ENCODE results near the gene KIF24. TPM values are rescaled to one million over a fixed set of nuclear protein-coding genes. Genes with fewer than 3 reads are reported as not detected.
"Not testable (repeated sequence)": the region's sequence is repeated elsewhere in the genome, so short reads cannot be mapped to it uniquely, and the experiment has no call there.

The KIF24 gene
- total RNA-seq, 4 donors from 2014 or later = 0.68 to 1.4 (median 1.0) TPM

- no peaks in the 10 kb centered on the region for H3K9me3 ChIP-seq
- TF ChIP-seq POLR2A (IDR thresholded peaks at IDR 0.05) (no peak), POLR2AphosphoS5 (IDR thresholded peaks at IDR 0.05) (no peak), EP300 (IDR thresholded peaks at IDR 0.05) (no peak)
- TF ChIP-seq, protein P1, sequence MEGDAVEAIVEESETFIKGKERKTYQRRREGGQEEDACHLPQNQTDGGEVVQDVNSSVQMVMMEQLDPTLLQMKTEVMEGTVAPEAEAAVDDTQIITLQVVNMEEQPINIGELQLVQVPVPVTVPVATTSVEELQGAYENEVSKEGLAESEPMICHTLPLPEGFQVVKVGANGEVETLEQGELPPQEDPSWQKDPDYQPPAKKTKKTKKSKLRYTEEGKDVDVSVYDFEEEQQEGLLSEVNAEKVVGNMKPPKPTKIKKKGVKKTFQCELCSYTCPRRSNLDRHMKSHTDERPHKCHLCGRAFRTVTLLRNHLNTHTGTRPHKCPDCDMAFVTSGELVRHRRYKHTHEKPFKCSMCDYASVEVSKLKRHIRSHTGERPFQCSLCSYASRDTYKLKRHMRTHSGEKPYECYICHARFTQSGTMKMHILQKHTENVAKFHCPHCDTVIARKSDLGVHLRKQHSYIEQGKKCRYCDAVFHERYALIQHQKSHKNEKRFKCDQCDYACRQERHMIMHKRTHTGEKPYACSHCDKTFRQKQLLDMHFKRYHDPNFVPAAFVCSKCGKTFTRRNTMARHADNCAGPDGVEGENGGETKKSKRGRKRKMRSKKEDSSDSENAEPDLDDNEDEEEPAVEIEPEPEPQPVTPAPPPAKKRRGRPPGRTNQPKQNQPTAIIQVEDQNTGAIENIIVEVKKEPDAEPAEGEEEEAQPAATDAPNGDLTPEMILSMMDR (IDR thresholded peaks at IDR 0.05) = no peak
- no peaks in the 10 kb centered on the region for H3K27me3 ChIP-seq
- WGBS = 91% methylated on average over 6 of the region's 6 CpGs
- no peak overlapping the region for H3K4me3 ChIP-seq
- H3K27ac ChIP-seq = no peak overlapping the region
- no peak for DNase-seq (ENCODE audit: low spot score in 2 of 2)
- no peaks in the 10 kb centered on the region for H3K4me1 ChIP-seq
- no peaks in the 10 kb centered on the region for H3K36me3 ChIP-seq
Measured at GRCh38 chr9:34311499-34312185, 17.4 kb downstream of the KIF24 start.

DNA sequence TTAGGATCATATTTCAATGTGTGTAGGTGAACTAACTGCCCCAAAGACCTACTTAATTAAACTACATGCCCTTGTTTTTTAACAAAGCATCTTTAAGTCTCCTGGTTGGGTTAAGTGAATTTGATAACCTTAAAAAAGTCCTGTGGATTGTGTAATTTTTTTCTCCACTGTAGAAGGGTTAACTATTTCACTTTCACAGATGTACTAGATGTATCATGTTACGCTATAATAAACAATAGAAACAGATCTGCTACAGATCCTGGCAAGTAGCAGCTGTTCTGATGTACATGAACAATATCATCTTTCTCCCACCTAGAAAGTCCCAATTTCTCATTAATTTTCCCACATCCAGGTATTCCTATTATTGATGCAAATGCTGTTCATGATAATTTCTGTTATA is 18.9 kb downstream of the KIF24 start:
- Histone ChIP-seq H3K4me1 (no peaks in the 10 kb centered on the region), H3K27ac (no peak overlapping the region), H3K27me3 (no peaks in the 10 kb centered on the region), H3K36me3 (no peaks in the 10 kb centered on the region), H3K9me3 (no peaks in the 10 kb centered on the region), H3K4me3 (no peak overlapping the region)
- WGBS = 89% methylated on average over 1 of the region's 1 CpG
- no peak for TF ChIP-seq POLR2AphosphoS5 (IDR thresholded peaks at IDR 0.05)
- no peak for TF ChIP-seq POLR2A (IDR thresholded peaks at IDR 0.05)
- TF ChIP-seq, protein P1 (IDR thresholded peaks at IDR 0.05) = no peak
- TF ChIP-seq EP300 (IDR thresholded peaks at IDR 0.05) = no peak
- no peak for DNase-seq (ENCODE audit: low spot score in 2 of 2)

- H3K9me3 ChIP-seq; H3K4me1 ChIP-seq; H3K27ac ChIP-seq; DNase-seq (ENCODE audit: low spot score in 2 of 2); H3K27me3 ChIP-seq; H3K36me3 ChIP-seq; H3K4me3 ChIP-seq: not testable (repeated sequence)
- WGBS = 98% methylated on average over 3 of the region's 3 CpGs
Measured at GRCh38 chr9:34308316-34308715, 20.8 kb downstream of the KIF24 start.

- not testable (repeated sequence) for H3K9me3 ChIP-seq; H3K36me3 ChIP-seq; H3K4me1 ChIP-seq; H3K4me3 ChIP-seq; DNase-seq (ENCODE audit: low spot score in 2 of 2); H3K27ac ChIP-seq; H3K27me3 ChIP-seq
- WGBS = 96% methylated on average over 7 of the region's 7 CpGs
Measured at GRCh38 chr9:34301064-34301463, 28.0 kb downstream of the KIF24 start.

GRCh38 chr9:34292552-34292951 is 36.5 kb downstream of the KIF24 start:
- Histone ChIP-seq H3K4me3 (no peak overlapping the region), H3K4me1 (no peaks in the 10 kb centered on the region), H3K27ac (no peak overlapping the region), H3K9me3 (no peaks in the 10 kb centered on the region), H3K36me3 (no peaks in the 10 kb centered on the region), H3K27me3 (no peaks in the 10 kb centered on the region)
- no peak for DNase-seq (ENCODE audit: low spot score in 2 of 2)
- 75% methylated on average over 2 of the region's 2 CpGs for WGBS
- TF ChIP-seq POLR2A (IDR thresholded peaks at IDR 0.05) (no peak), POLR2AphosphoS5 (IDR thresholded peaks at IDR 0.05) (no peak), EP300 (IDR thresholded peaks at IDR 0.05) (no peak)
- TF ChIP-seq, protein P1 (IDR thresholded peaks at IDR 0.05) = no peak

- Histone ChIP-seq H3K27me3 (no peaks in the 10 kb centered on the region), H3K4me3 (no peak overlapping the region), H3K36me3 (no peaks in the 10 kb centered on the region), H3K4me1 (no peaks in the 10 kb centered on the region), H3K9me3 (no peaks in the 10 kb centered on the region), H3K27ac (no peak overlapping the region)
- 95% methylated on average over 2 of the region's 2 CpGs for WGBS
- no peak for TF ChIP-seq POLR2A (IDR thresholded peaks at IDR 0.05)
- DNase-seq (ENCODE audit: low spot score in 2 of 2) = no peak
Measured at GRCh38 chr9:34291423-34291822, 37.6 kb downstream of the KIF24 start.

GRCh38 chr9:34291023-34291422 is 38.0 kb downstream of the KIF24 start:
- Histone ChIP-seq H3K4me1 (no peaks in the 10 kb centered on the region), H3K4me3 (no peak overlapping the region), H3K27ac (no peak overlapping the region), H3K9me3 (no peaks in the 10 kb centered on the region), H3K36me3 (no peaks in the 10 kb centered on the region), H3K27me3 (no peaks in the 10 kb centered on the region)
- no peak for DNase-seq (ENCODE audit: low spot score in 2 of 2)
- 75% methylated on average over 2 of the region's 2 CpGs for WGBS
- TF ChIP-seq POLR2A (IDR thresholded peaks at IDR 0.05) (no peak), POLR2AphosphoS5 (IDR thresholded peaks at IDR 0.05) (no peak), EP300 (IDR thresholded peaks at IDR 0.05) (no peak)
- TF ChIP-seq, protein P1 (IDR thresholded peaks at IDR 0.05) = no peak
